GM12891 (cell line): ENCODE data around the gene LGSN.
"Not testable (repeated sequence)": the region's sequence is repeated elsewhere in the genome, so short reads cannot be mapped to it uniquely, and the experiment has no call there.

ENCODE experiments used
- PAX5 ChIP-seq: IDR thresholded peaks from 2 replicates; pipeline ENCODE4 v1.6.1; 2011; ENCODE audit warnings: low read length, moderate library complexity, mild to moderate bottlenecking; ENCODE audit not compliant: insufficient read depth, severe bottlenecking
- POLR2A ChIP-seq: IDR thresholded peaks from 2 replicates; pipeline ENCODE4 v1.6.1; 2011; ENCODE audit warnings: low read depth, low read length, control low read depth
- POLR2AphosphoS5 ChIP-seq: IDR thresholded peaks from 2 replicates; pipeline ENCODE4 v1.6.1; 2011; ENCODE audit warnings: low read depth, low read length, control low read depth
- POU2F2 ChIP-seq: IDR thresholded peaks from 2 replicates; pipeline ENCODE4 v1.6.1; 2011; ENCODE audit warnings: low read depth, mild to moderate bottlenecking, control low read depth, low read length, moderate library complexity
- SPI1 ChIP-seq: IDR thresholded peaks from 2 replicates; pipeline ENCODE4 v1.6.1; 2011; ENCODE audit warnings: low read depth, low read length, control low read depth
- TAF1 ChIP-seq: IDR thresholded peaks from 2 replicates; pipeline ENCODE4 v1.6.1; 2011; ENCODE audit warnings: low read depth, low read length, control low read depth

DNA sequence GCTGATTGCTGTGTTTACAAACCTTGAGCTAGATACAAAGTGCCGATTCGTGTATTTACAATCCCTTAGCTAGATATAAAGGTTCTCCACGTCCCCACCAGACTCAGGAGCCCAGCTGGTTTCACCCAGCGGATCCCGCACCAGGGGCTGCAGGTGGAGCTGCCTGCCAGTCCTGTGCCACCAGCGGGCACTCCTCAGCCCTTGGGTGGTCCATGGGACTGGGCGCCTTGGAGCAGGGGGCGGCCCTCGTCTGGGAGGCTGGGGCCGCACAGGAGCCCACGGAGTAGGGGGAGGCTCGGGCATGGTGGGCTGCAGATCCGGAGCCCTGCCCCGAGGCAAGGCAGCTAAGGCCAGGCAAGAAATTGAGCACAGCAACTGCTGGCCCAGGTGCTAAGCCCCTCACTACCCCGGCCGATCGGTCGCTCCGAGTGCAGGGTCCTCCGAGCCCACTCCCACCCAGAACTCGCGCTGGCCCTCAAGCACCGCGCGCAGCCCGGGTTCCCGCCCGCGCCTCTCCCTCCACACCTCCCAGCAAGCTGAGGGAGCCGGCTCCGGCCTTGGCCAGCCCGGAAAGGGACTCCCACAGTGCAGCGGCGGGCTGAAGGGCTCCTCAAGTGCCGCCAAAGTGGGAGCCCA lies 44.9 kb downstream of the LGSN start:
- TF ChIP-seq TAF1, POLR2AphosphoS5, POLR2A, PAX5, SPI1, POU2F2: not testable (repeated sequence)
